Endothelial cell of umbilical vein (primary cell): ENCODE results near the gene FAM83E. TPM values are rescaled to one million over a fixed set of nuclear protein-coding genes. Genes with fewer than 3 reads are reported as not detected.

ENCODE experiments used
- BruUV-seq: library from RNA; stranded (reverse); fragments of 400-500 nt; replicated peaks from 2 replicates; lab custom pipeline; 2021; lab: Mats Ljungman, UMichigan
- CTCF ChIA-PET: fragments of 300-600, 350-600 bp; sonication (Branson Sonifier 250); formaldehyde crosslinking; loops from one replicate; lab custom pipeline; 2021; ENCODE audit warnings: antibody characterized with exemption, inconsistent platforms; lab: Charles Lee
- POLR2A ChIA-PET: fragments of 300-600, 350-600 bp; sonication (Branson Sonifier 250); formaldehyde crosslinking; loops from one replicate; lab custom pipeline; 2021; ENCODE audit warnings: antibody characterized with exemption, inconsistent platforms; lab: Charles Lee
- DNase-seq: peaks from one replicate; pipeline ENCODE4 v3.0.0-alpha.2; 2011; ENCODE audit warnings: low read depth, low spot score
- FAIRE-seq: peaks from 2 replicates; lab custom pipeline; 2011; peaks lifted over from hg19 to GRCh38; lab: Jason Lieb, UNC
- H2AFZ ChIP-seq: 2 replicates; pipeline ENCODE4 v1.6.0; 2012; ENCODE audit warnings: low read depth, low read length, control low read depth, inconsistent platforms
- H3K27ac ChIP-seq: 2 replicates; pipeline ENCODE4 v1.5.1; 2011; ENCODE audit warnings: low read depth, mild to moderate bottlenecking, control low read depth, low read length, moderate library complexity; ENCODE audit not compliant: insufficient read depth
- H3K27me3 ChIP-seq, 2 experiments: 2 replicates each; pipeline versions ENCODE4 v1.6.0 to v1.6.1; 2011; ENCODE audit warnings: low read length in 2 of 2, mixed read lengths in 1 of 2; ENCODE audit not compliant: control insufficient read depth in 2 of 2, insufficient read depth in 2 of 2
- H3K36me3 ChIP-seq, 2 experiments: 2 replicates in 1 of 2; 3 replicates in 1 of 2; pipeline ENCODE4 v1.5.1; 2011; ENCODE audit warnings: low read length in 2 of 2, mild to moderate bottlenecking in 1 of 2, moderate library complexity in 1 of 2; ENCODE audit not compliant: control insufficient read depth in 2 of 2, insufficient read depth in 2 of 2; ENCODE audit errors: extremely low read depth in 1 of 2
- H3K4me1 ChIP-seq: 3 replicates; pipeline ENCODE4 v1.5.1; 2011; ENCODE audit warnings: mild to moderate bottlenecking, low read length; ENCODE audit not compliant: control insufficient read depth, insufficient read depth; ENCODE audit errors: extremely low read depth
- H3K4me2 ChIP-seq: 2 replicates; pipeline ENCODE4 v1.6.1; 2011; ENCODE audit warnings: low read length, control low read depth, mixed read lengths; ENCODE audit not compliant: insufficient read depth
- H3K4me3 ChIP-seq, 3 experiments: fragments of 200-600 bp in 1 of 3; sonication (generic), shearing (Covaris generic) in 1 of 3; replicated peaks in 1 of 3; 2 replicates each; pipeline ENCODE4 v1.5.1; 2011 to 2016; ENCODE audit warnings: control low read depth in 3 of 3, low read length in 3 of 3, mild to moderate bottlenecking in 2 of 3, inconsistent platforms in 1 of 3, low read depth in 1 of 3, moderate library complexity in 1 of 3; ENCODE audit not compliant: insufficient read depth in 1 of 3
- H3K79me2 ChIP-seq: 2 replicates; pipeline ENCODE4 v1.6.0; 2012; ENCODE audit warnings: low read length, inconsistent platforms; ENCODE audit not compliant: control insufficient read depth, insufficient read depth
- H3K9ac ChIP-seq: replicated peaks from 2 replicates; pipeline ENCODE3; 2011; ENCODE audit warnings: low read length, control low read depth; ENCODE audit not compliant: insufficient read depth; ENCODE audit errors: extremely low read depth
- H3K9me1 ChIP-seq: replicated peaks from 3 replicates; pipeline ENCODE4 v1.6.0; 2011; ENCODE audit warnings: mild to moderate bottlenecking, low read length; ENCODE audit not compliant: control insufficient read depth, insufficient read depth; ENCODE audit errors: extremely low read depth
- H3K9me3 ChIP-seq: replicated peaks from 2 replicates; pipeline ENCODE4 v1.5.1; 2012; ENCODE audit warnings: low read length, inconsistent platforms; ENCODE audit not compliant: control insufficient read depth, insufficient read depth
- H4K20me1 ChIP-seq: replicated peaks from 2 replicates; pipeline ENCODE3; 2011; ENCODE audit warnings: mild to moderate bottlenecking, low read length; ENCODE audit not compliant: control insufficient read depth, insufficient read depth; ENCODE audit errors: extremely low read depth
- CTCF ChIP-seq, 2 donors: IDR thresholded peaks; 1 replicate in 1 of 2; 2 replicates in 1 of 2; pipeline ENCODE4 v1.5.1; 2011; ENCODE audit warnings: low read length in 2 of 2, mild to moderate bottlenecking in 2 of 2, moderate library complexity in 2 of 2, control low read depth in 1 of 2, inconsistent platforms in 1 of 2, low read depth in 1 of 2; ENCODE audit not compliant: insufficient read depth in 1 of 2; ENCODE audit errors: extremely low read depth in 1 of 2
- EZH2 ChIP-seq: IDR thresholded peaks from 2 replicates; pipeline ENCODE4 v1.6.1; 2012; ENCODE audit warnings: borderline replicate concordance, low read depth, mild to moderate bottlenecking, moderate library complexity, low read length, inconsistent platforms; ENCODE audit not compliant: severe bottlenecking
- FOS ChIP-seq: IDR thresholded peaks from 2 replicates; pipeline ENCODE4 v1.6.1; 2011; ENCODE audit warnings: mild to moderate bottlenecking, low read length, moderate library complexity, borderline replicate concordance; ENCODE audit not compliant: insufficient read depth
- GATA2 ChIP-seq: IDR thresholded peaks from 2 replicates; pipeline ENCODE4 v1.7.0; 2011; ENCODE audit warnings: low read depth, mild to moderate bottlenecking, moderate library complexity, mixed read lengths, low read length; ENCODE audit not compliant: insufficient read length, insufficient read depth
- JUN ChIP-seq: IDR thresholded peaks from 2 replicates; pipeline ENCODE4 v1.6.1; 2011; ENCODE audit warnings: borderline replicate concordance, low read depth; ENCODE audit not compliant: insufficient read length, insufficient read depth
- MAX ChIP-seq: IDR thresholded peaks from 2 replicates; pipeline ENCODE4 v1.6.1; 2011; ENCODE audit not compliant: insufficient read depth, insufficient read length
- MYC ChIP-seq: IDR thresholded peaks from one replicate; pipeline ENCODE4 v1.6.1; 2011; ENCODE audit warnings: mild to moderate bottlenecking, low read depth, low read length
- POLR2A ChIP-seq: IDR thresholded peaks from 2 replicates; pipeline ENCODE4 v1.6.1; 2012; ENCODE audit warnings: low read depth, mild to moderate bottlenecking, control low read depth, low read length
- POLR2AphosphoS5 ChIP-seq: IDR thresholded peaks from 2 replicates; pipeline ENCODE4 v1.6.1; 2012; ENCODE audit warnings: low read depth, mild to moderate bottlenecking, control low read depth, low read length, moderate library complexity; ENCODE audit not compliant: insufficient read depth
- dilution Hi-C: fragments of 300-500 bp; cut with MboI; formaldehyde crosslinking; loops from one replicate; pipeline ENCODE4 v1.15.0; 2019; ENCODE audit warnings: low sequenced_read_pairs; ENCODE audit not compliant: extremely low pct_ligation_motif_present
- intact Hi-C: fragments of 100-400 bp; cut with micrococcal nuclease; formaldehyde crosslinking; loops from one replicate; pipeline ENCODE4 v1.10.0; 2022
- polyA plus RNA-seq, 4 experiments: library from polyadenylated mRNA; depleted of rRNA in 3 of 4; stranded (reverse) in 3 of 4; unstranded in 1 of 4; fragments of >200 nt; gene quantifications; 2 replicates each; pipeline versions ENCODE4 v1.2.1 to v1.2.3, GENCODE V29; 2011 to 2012; ENCODE audit warnings: missing spikeins in 1 of 4
- total RNA-seq: library from RNA; stranded (reverse); gene quantifications from 2 replicates; pipeline ENCODE4 v1.2.3, GENCODE V29; 2021

FAM83E gene
- total and polyA plus RNA-seq, 2 donors (not counting 3 experiments of a cell fraction or from before 2014, with no cell fraction given) = 0.04 to 1.7 TPM

GRCh38 chr19:48629599-48630295 lies 14.9 kb upstream of the FAM83E start:
- H3K9me1 ChIP-seq = no peaks in the 10 kb centered on the region
- H3K27ac ChIP-seq = peak overlapping the region; percentile 13
- POLR2A ChIA-PET = interaction anchor here (1.0 to 2.0 kb wide), 3 partner anchors 8 to 17 kb away, joined by 3 to 10 read pairs (median 3); partner anchors contain the start of genes RPL18 and SPHK2
- CTCF ChIA-PET = interaction anchor here (0.8 to 2.3 kb wide), 10 partner anchors 8 to 341 kb away, joined by 3 to 12 read pairs (median 8); partner anchors contain the start of genes CA11, RPL18 and SPHK2
- BruUV-seq = no TSS peak
- peak overlapping the region; percentile 63 for H2AFZ ChIP-seq
- intact Hi-C loops (loop anchor here (10.0 kb wide), 1 partner anchor 365 kb away; the partner anchor contains the start of genes GYS1 and RUVBL2), dilution Hi-C loops (no loop called here)
- peaks cover 20% of the 10 kb centered on the region for H3K4me1 ChIP-seq
- H3K36me3 ChIP-seq = peaks cover 0 to 2% of the 10 kb centered on the region in 2 experiments
- H3K9ac ChIP-seq = no peak overlapping the region
- H3K27me3 ChIP-seq = no peaks in the 10 kb centered on the region
- peak; percentile 96 for FAIRE-seq
- TF ChIP-seq MAX (no peak), POLR2AphosphoS5 (peak; percentile 65)
- peak overlapping the region; percentile 60 for H3K4me2 ChIP-seq
- H3K79me2 ChIP-seq = no peaks in the 10 kb centered on the region
- no peaks in the 10 kb centered on the region for H4K20me1 ChIP-seq
- DNase-seq = peak; percentile 82
- no peaks in the 10 kb centered on the region for H3K9me3 ChIP-seq
- peak overlapping the region in 2 of 3 experiments; percentile 6 to 19 for H3K4me3 ChIP-seq

- dilution Hi-C loops = no loop called here
- Histone ChIP-seq H3K36me3 (peaks cover 0 to 2% of the 10 kb centered on the region in 2 experiments), H3K79me2 (no peaks in the 10 kb centered on the region), H3K27ac (no peak overlapping the region), H3K9me3 (no peaks in the 10 kb centered on the region), H3K4me2 (no peak overlapping the region), H4K20me1 (no peaks in the 10 kb centered on the region), H3K9me1 (no peaks in the 10 kb centered on the region), H3K27me3 (no peaks in the 10 kb centered on the region), H2AFZ (no peak overlapping the region), H3K4me1 (peaks cover 18% of the 10 kb centered on the region), H3K9ac (no peak overlapping the region), H3K4me3 (no peak overlapping the region)
- no peak for TF ChIP-seq JUN
- TF ChIP-seq EZH2 = no peak
- TF ChIP-seq MYC = no peak
- no peak for TF ChIP-seq FOS
- TF ChIP-seq CTCF (IDR thresholded peaks at IDR 0.05; ENCODE audit: extremely low read depth in 1 of 2, insufficient read depth in 1 of 2, low read depth in 1 of 2, low read length in 2 of 2) = no peak
- TF ChIP-seq MAX = no peak
- no peak for TF ChIP-seq POLR2A
- no peak for TF ChIP-seq GATA2
- TF ChIP-seq POLR2AphosphoS5 = no peak
- FAIRE-seq (no peak), DNase-seq (no peak)
- ChIA-PET POLR2A (interaction anchor here (2.0 kb wide), 1 partner anchor 10 kb away, joined by 10 read pairs; the partner anchor contains the start of genes RPL18 and SPHK2), CTCF (interaction anchor here (1.0 to 2.0 kb wide), 3 partner anchors 10 to 67 kb away, joined by 3 to 12 read pairs (median 11); partner anchors contain the start of genes CA11, RPL18 and SPHK2)
- BruUV-seq = no TSS peak
- intact Hi-C loops = no loop called here
Observed at GRCh38 chr19:48629297-48629598, 14.4 kb upstream of the FAM83E start.
